Measurements from ENCODE around the gene FOXP1. TPM values are rescaled to one million over a fixed set of nuclear protein-coding genes. Genes with fewer than 3 reads are reported as not detected.

FOXP1 gene
- total and polyA plus RNA-seq, 9 of the 15 experiments (the other 6 are each of a cell fraction or from before 2014, with no cell fraction given) = 7.7 to 34.5 (median 13.7) TPM

GRCh38 chr3:71227270-71227661, 356.3 kb downstream of the FOXP1 start (continued):
- TF ChIP-seq ZNF444 (CRISPR knock-in tag; IDR thresholded peaks at IDR 0.05) = no peak
- TF ChIP-seq VEZF1 (CRISPR knock-in tag; IDR thresholded peaks at IDR 0.05) = peak; percentile 12; the same call in 1 of the 2 replicates
- no peak for TF ChIP-seq KAT2B (IDR thresholded peaks at IDR 0.05; ENCODE audit: low read depth, low read length)
- peak; percentile 28 for TF ChIP-seq TAF9B (IDR thresholded peaks at IDR 0.05; ENCODE audit: partially characterized antibody)
- peak; percentile 76 for TF ChIP-seq NCOR1 (IDR thresholded peaks at IDR 0.05)
- no peak for TF ChIP-seq HINFP (tag; conservative IDR thresholded peaks at IDR 0.05; ENCODE audit: low read depth)
- TF ChIP-seq CBFA2T3 (IDR thresholded peaks at IDR 0.05) = peak; percentile 83
- TF ChIP-seq IFI16 (CRISPR knock-in tag; IDR thresholded peaks at IDR 0.05) = no peak
- TF ChIP-seq ZNF197 (CRISPR knock-in tag; IDR thresholded peaks at IDR 0.05; ENCODE audit: low read depth) = 0 out of 2 replicates have a peak, but pooled peaks have one; percentile 10
- TF ChIP-seq SMARCA4 (IDR thresholded peaks at IDR 0.05) = peak; percentile 71
- no peak for TF ChIP-seq RBFOX2 (IDR thresholded peaks at IDR 0.05; ENCODE audit: low read depth, low read length)
- TF ChIP-seq NEUROD1 (IDR thresholded peaks at IDR 0.05; ENCODE audit: borderline replicate concordance, low read depth, low read length, partially characterized antibody) = no peak
- peak; percentile 49 for TF ChIP-seq FOSL1 (tag; conservative IDR thresholded peaks at IDR 0.05)
- no peak for TF ChIP-seq ZNF41 (CRISPR knock-in tag; conservative IDR thresholded peaks at IDR 0.05)
- peak; percentile 68 for TF ChIP-seq POLR2H (tag; IDR thresholded peaks at IDR 0.05; ENCODE audit: low read depth)
- TF ChIP-seq MLLT1 (IDR thresholded peaks at IDR 0.05) = no peak
- 0 out of 4 replicates have a peak, but pooled peaks have one; percentile 16 to 35 for TF ChIP-seq TRIM24 (IDR thresholded peaks at IDR 0.05)
- TF ChIP-seq RNF2 (IDR thresholded peaks at IDR 0.05) = peak; percentile 28; the same call in 1 of the 2 replicates
- peak; percentile 79 for TF ChIP-seq SMAD4 (CRISPR knock-in tag; conservative IDR thresholded peaks at IDR 0.05)
- TF ChIP-seq AFF4 (CRISPR knock-in tag; IDR thresholded peaks at IDR 0.05) = no peak
- TF ChIP-seq ZNF707 (CRISPR knock-in tag; conservative IDR thresholded peaks at IDR 0.05) = no peak
- TF ChIP-seq ZNF436 (CRISPR knock-in tag; IDR thresholded peaks at IDR 0.05) = no peak
- TF ChIP-seq TCF3 (CRISPR knock-in tag; IDR thresholded peaks at IDR 0.05) = peak; percentile 43; the same call in 1 of the 2 replicates
